GM18520 (cell line): ENCODE results near the gene NTSR1.

Experiments used
- ATAC-seq: cut with Tn5 transposase; IDR thresholded peaks from one replicate; pipeline ENCODE4 v1.9.1; 2021; ENCODE audit not compliant: unreplicated experiment

Gene NTSR1

GRCh38 chr20:62692801-62693523 is 15.7 kb upstream of the NTSR1 start:
- ATAC-seq = no peak

DNA sequence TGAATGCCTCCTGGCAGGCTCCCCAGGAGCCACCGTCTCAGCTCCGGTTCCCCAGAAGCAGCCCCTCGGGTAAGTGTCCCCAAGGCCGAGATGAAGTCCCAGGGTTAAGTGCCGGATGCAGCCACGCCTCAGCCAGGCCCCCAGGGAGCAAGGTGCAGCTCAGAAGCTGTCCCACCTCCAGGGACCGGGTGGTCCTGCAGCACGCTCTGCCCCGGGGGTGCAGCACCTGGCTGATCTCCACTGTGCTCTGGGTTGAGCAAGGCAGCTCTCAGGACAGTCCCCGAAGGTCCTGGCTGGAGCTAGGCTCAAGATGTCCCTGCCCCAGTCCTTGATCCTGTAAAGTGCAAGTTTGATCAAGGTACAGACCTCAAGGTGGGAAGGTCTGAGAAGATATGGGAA is 15.1 kb upstream of the NTSR1 start:
- no peak for ATAC-seq

GRCh38 chr20:62694106-62694505 is 14.5 kb upstream of the NTSR1 start:
- no peak for ATAC-seq

DNA sequence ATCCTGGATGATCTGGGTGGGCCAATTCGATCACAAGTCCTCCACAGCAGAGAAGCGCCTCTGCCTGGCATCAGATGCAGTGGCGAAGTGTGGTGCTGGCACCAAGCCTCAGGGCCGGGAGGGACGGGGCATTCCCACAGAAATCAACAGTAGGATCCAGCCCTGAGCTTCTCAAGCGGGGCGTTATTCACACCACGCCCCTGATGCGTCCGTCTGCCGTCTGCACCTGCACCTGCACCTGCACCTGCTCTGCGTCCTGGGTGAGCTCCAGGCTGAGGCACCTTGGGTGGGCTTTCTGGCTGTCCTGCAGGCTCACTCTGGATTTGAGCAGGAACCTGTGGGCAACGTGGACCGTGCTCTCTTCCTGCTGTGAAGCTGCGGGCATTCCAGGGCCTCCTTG is 13.8 kb upstream of the NTSR1 start:
- ATAC-seq = no peak

DNA sequence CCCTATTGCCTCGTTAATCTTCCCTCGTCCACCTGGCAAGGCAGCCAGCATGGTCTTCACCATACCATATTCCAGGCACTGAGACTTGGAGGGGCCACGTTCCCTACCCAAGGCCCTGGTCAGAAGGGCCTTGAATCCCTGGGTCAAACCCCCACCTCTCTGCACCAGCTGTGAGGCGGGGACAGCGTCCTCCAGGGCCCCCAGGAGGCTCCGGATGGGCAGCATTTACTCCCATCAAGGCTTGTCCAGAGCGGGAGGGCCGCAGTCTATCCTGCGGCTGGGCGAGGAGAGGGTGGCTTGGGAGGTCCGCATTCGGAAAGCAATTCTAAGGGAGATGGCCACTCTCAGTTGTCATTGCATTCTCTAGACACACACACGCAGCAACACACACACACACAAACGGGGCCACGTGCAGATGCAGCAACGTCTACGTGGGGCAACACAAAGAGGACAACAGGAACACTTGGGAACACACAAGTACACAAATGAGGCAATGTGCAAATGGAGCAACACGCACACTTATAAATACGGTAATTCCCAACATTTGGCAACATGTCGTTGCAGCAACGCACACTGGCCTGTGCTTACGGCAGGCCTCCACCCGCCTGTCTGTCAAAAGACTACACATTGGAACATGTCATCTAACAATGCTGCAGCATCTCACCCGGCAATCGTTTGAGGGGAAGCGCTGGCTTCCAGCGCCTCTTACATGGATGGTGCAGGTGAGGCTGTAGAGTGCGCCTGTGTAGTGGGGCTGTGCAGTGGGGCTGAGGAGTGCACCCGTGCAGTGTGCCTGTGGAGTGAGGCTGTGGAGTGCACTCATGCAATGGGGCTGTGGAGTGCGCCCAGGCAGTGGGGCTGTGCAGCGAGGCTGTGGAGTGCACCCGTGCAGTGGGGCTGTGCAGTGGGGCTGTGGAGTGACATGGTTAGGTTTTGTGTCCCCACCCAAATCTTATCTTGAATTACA is 12.9 kb upstream of the NTSR1 start:
- ATAC-seq = no peak

- no peak for ATAC-seq
Measured at GRCh38 chr20:62696434-62696957, 12.1 kb upstream of the NTSR1 start.

DNA sequence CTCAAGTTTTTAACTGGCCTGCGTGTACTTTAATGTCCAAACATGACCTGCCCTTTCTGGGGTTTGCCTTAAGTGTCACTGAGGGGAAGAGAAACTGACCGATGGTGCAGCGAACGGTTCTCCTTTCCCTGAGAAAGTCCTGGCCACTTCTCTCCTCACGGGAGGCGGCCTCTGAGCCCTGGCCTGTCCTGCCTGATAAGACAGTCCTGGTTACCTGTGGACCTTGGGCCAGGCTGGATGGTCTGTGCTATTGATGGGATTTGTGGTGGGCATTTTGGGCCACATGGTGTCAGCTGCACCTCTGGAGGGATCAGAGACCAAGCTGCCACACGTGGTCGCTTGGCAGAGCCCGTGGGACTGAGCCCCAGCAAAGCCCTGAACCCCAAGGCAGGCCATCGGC is 11.6 kb upstream of the NTSR1 start:
- ATAC-seq = no peak

- ATAC-seq = no peak
Measured at GRCh38 chr20:62697468-62697912, 11.1 kb upstream of the NTSR1 start.

DNA sequence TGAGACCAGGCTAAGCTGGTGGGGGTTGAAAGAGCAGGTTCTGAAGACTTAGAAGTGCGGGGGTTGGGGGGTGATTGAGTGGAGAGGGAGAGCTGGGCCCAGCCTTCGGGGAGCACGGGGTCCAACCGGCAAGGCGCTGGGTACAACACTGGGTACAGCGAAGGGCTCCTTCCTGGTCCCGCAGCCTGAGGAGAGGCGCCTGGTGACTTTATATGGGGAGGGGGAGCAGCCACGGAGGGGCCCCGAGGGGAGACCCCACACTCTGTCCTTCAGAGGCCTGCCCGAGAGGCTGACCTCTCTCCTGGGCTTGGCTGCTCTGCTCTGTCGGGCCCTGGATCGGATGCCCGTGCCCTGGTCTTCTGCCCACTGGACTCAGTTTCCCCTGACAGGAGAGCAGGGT is 10.4 kb upstream of the NTSR1 start:
- ATAC-seq = no peak

DNA sequence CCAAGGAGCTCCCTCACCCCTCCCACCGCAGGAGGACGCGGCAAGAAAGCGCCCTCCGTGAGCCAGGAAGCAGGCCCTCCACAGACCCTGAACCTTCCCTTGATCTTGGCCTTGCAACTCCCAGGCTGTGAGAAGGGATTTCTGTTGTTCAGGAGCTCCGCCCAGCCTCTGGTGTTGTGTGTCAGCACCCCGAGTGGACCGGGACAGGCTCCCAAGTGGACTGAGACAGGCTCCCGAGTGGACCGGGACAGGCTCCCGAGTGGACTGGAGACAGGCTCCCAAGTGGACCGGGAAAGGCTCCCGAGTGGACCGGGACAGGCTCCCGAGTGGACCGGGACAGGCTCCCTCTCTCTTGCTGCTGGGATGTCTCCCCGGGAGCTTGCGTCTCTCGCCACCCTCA is 9.3 kb upstream of the NTSR1 start:
- no peak for ATAC-seq

- ATAC-seq = no peak
Measured at GRCh38 chr20:62699741-62700140, 8.9 kb upstream of the NTSR1 start.

DNA sequence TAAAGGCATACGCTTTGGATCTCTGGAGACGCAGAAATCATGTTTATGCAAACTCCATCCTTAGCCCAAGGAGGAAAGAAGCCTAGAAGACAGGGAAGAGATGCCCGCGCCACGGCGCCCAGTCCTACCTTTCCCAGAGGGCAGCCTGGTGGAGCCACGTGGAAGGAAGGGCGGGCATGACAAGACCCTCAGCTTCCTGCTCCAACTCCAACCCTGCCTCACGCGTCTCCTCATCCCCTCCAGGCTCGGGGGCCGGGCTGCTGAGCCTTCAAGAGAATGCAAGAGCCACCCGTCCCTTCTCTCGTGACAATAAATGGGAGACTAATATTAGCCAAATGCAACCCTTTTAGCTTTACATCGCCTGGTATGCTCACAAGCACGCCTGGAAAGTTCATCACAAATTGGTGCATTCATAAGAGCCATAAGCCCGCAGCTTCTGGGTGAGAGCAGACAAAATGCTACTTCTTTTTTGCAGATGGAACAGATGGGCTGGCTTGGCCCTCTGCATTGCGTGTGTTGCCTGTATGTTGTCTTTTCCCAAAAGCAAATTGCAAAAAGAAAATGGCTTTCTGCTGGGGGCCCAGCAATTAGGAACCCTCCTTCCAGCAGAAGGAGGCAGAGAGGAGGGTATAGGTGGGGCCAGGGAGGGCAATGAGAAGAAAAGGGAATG is 8.2 kb upstream of the NTSR1 start:
- ATAC-seq = no peak

- ATAC-seq = no peak
Measured at GRCh38 chr20:62701161-62702012, 7.2 kb upstream of the NTSR1 start.

- ATAC-seq = no peak
Measured at GRCh38 chr20:62702013-62702300, 6.7 kb upstream of the NTSR1 start.

DNA sequence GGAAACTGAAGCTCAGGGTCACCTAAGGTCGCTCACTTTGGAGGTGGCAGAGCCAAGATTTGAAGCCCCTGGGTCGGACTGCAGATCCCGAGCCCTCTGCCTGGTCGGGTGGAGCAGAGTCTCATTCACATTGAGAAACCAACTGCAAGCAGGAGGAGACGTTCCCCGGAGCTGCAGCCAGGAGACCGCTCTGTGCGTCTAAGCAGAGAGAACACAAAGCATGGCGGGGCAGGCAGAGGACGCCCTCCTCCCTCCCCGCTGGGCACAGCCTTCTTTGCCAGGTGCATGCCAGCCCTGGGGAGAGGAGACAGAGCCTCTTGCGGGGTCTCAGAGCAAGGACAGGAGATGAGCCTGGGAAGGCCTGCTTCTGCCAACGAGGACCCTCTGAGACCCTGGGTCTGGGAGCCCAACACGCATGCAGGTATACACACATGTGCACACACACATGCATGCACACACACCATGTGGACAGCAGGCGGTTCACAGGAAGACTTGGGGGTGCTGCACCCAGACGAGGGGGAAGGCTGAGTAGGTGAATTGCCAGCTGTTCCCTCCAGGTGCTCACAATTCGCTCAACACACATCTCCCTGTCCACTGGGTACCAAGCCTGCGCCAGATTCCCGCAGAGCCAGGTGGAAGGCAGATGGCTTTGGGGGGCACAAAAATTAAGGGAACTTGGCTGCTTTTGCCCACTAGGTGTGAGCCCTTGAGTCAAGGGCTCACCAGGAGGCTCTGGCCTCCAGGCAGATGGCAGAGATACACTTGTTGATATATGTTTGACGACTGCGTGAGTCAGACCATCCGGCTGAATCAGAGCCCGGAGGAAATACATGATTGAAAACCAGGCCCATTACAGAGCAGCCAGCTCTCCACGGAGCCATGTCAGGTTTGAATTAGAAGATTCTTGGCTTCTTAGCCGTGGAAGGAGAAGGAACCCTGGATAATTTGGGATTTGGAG is 5.5 kb upstream of the NTSR1 start:
- ATAC-seq = no peak

- no peak for ATAC-seq
Measured at GRCh38 chr20:62703853-62704228, 4.8 kb upstream of the NTSR1 start.

- ATAC-seq = no peak
Measured at GRCh38 chr20:62704341-62704948, 4.2 kb upstream of the NTSR1 start.

- ATAC-seq = no peak
Measured at GRCh38 chr20:62705627-62706026, 3.0 kb upstream of the NTSR1 start.

- no peak for ATAC-seq
Measured at GRCh38 chr20:62706344-62706743, 2.3 kb upstream of the NTSR1 start.
